ENCODE data around the gene PYCARD.

GRCh38 chr16:31183432-31184428 lies 18.8 kb downstream of the PYCARD start:
- TF ChIP-seq, protein P1, sequence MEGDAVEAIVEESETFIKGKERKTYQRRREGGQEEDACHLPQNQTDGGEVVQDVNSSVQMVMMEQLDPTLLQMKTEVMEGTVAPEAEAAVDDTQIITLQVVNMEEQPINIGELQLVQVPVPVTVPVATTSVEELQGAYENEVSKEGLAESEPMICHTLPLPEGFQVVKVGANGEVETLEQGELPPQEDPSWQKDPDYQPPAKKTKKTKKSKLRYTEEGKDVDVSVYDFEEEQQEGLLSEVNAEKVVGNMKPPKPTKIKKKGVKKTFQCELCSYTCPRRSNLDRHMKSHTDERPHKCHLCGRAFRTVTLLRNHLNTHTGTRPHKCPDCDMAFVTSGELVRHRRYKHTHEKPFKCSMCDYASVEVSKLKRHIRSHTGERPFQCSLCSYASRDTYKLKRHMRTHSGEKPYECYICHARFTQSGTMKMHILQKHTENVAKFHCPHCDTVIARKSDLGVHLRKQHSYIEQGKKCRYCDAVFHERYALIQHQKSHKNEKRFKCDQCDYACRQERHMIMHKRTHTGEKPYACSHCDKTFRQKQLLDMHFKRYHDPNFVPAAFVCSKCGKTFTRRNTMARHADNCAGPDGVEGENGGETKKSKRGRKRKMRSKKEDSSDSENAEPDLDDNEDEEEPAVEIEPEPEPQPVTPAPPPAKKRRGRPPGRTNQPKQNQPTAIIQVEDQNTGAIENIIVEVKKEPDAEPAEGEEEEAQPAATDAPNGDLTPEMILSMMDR (IDR thresholded peaks at IDR 0.05), result no peak
- no peak for TF ChIP-seq POLR2A (IDR thresholded peaks at IDR 0.05)
